UCSD-AML1 (cell line): ENCODE results near the gene ASPM.
"Not testable (repeated sequence)": the region's sequence is repeated elsewhere in the genome, so short reads cannot be mapped to it uniquely, and the experiment has no call there.

Experiments
- DNase-seq: peaks from one replicate; lab custom pipeline; 2025; ENCODE audit not compliant: unreplicated experiment; lab: John Stamatoyannopoulos, UW

The ASPM gene

DNA sequence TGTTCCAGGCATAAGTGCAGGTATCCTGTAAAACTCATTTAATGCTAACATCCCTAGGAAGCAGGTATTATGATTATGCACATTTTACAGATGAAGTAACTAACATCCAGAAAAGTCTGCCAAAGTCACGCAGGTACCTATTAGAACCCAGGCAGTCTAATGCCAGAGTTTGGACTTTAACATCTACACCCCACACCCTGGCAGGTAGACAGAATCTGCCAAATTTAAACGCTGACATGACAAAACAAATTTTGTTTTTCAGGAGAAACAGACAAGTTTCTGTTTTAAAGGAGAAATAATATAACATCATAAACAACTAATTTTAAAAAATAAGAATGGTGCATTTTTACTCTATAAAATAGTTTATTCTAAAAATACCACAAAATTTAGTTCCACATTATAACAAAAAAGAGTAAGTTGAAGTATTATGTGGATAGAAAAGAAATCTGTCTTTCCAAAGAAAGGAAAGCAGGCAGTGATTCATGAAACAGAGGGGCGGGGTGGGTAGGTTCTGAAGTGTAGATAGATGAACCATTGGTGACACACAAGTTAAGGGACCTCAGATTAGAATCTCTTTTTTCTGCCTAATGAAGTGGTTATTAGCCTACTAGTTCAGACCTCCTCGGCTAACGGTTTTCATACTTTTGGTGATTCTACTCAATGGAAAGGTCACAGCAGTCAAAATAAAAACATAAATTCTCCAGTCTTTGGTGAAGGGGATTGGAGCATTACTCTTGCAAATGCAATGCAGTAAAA is 1.7 kb downstream of the ASPM start:
- no peak for DNase-seq

DNA sequence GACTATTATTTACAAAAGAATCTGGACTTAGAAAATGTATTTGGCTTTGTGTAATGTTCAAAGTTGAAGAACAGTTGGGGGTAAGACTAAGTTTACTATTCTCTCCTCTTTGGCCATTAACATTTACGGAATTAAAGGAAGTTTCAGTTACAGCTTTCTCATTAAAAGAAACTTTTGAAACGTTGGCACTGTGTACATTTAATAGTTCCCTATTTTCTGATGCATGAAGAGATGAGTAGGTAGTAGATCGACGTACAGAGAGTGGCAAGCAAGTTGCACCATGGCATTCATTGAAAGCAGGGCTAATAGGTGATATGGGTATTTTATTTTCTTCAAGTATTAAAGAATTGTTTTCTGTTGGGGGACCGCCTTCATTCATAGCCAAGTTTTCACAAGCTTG is 3.2 kb downstream of the ASPM start:
- DNase-seq: no peak

DNA sequence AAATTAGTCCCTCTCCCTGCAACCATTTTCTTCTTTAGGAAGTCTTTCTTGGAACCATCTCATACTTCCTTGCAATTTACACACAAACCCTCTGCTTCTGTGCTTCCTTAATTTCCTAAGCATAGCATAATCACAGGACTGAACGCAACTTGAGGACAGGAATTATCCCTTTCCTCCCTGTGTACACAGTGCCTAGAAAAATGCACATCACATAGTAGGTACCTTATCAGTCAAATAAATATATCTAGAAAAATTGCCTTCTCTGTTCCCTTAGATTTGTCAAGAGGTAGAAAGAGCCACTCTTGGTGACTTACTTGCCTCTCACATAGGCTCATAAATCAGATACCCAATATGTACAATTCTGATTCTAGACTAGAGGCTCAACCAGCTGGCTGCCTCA is 4.9 kb downstream of the ASPM start:
- no peak for DNase-seq

DNA sequence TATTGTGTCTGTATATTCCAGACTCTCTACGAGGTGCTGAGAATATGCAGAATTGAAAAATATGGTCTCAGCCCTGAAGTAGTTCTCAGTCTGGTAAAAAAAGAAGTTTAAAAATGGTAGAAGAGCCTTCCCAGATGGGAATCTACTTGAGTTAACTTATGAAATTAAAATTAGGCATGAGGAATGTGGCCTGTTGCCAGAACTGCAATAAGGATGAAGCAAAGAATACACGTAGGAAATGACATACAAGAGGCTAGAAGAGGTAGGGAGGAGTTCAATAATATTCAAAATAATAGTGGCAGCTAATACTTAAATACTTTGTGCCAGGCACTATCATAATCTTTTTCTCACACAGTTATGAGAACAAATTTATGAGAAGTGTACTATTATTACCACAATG is 6.3 kb downstream of the ASPM start:
- DNase-seq: no peak

DNA sequence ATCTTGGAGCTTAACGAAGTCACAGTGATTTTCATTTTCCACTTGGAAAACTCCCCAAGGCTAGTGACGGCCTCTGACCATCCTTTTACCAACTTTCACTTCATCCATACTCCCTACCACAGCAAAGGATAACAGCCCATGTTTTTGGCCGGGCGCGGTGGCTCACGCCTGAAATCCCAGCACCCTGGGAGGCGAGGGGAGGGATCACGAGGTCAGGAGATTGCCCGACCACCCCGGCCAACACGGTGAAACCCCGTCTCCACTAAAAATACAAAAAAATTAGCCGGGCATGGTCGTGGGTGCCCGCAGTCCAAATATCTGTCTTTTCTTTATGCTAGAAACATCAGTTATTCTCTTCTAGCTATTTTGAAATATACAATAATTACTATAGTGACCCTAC is 7.3 kb downstream of the ASPM start:
- no peak for DNase-seq

DNA sequence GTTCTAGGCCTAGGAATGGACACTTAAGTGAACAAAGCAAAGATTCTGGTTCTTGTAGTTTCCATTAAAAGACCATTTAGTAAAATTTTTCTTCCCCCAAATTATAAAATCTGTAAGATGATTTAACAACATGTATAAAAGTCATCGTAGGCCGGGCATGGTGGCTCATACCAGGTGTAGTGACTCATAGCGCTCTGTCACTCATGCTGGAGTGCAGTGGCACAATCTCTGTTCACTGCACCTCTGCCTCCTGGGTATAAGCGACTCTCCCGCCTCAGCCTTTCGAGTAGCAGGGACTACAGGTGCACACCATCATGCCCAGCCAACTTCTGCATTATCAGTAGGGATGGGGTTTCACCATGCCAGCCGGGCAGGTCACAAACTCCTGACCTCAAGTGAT is 9.1 kb downstream of the ASPM start:
- peak; percentile 3 for DNase-seq

DNA sequence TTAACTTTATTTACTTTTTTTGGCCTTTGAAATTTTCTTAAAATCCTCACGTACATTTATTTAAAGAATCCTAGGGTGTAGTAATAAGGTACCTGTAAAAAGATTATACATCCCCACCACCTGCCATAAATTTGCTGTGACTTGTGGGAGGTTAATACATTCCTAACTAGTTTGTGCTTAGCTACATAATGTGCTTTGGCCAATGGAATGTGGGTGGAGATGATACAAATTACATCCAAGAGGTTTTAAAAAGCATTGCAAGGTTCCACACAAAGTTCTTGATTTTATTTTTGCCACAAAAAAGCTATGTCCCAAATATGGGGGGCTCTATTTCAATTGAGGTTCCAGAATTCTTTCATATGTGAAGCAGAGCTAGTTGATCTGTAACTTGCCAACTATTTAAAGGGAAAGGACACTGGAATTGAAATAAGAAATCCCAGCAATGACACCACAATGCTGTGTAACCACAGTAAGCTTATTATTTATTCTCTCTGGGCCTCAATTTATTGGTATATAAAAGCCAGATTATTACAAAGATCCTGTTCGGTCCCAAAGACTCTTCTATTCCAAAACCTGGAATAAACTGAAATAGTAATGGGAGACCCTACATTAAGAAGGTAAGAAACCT is 15.7 kb downstream of the ASPM start:
- DNase-seq: no peak

DNA sequence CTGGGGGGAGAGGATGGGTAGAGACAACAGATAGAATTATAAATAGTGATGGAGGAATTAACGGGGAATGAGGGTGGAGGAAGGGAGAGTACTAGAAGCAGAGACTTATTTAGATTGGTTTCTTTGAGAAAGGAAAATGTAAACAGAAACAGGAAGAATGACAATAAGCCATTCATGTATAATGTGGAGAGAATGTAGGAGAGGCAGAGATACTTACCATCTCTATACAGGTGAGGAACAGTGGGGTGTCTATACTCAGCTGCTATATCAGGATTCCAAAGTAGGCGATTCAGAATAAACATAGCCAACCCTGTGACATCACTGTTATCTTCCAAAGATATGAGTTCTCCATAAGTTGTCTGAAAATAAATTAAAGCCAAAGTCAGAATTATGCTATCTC is 16.8 kb downstream of the ASPM start:
- no peak for DNase-seq

DNA sequence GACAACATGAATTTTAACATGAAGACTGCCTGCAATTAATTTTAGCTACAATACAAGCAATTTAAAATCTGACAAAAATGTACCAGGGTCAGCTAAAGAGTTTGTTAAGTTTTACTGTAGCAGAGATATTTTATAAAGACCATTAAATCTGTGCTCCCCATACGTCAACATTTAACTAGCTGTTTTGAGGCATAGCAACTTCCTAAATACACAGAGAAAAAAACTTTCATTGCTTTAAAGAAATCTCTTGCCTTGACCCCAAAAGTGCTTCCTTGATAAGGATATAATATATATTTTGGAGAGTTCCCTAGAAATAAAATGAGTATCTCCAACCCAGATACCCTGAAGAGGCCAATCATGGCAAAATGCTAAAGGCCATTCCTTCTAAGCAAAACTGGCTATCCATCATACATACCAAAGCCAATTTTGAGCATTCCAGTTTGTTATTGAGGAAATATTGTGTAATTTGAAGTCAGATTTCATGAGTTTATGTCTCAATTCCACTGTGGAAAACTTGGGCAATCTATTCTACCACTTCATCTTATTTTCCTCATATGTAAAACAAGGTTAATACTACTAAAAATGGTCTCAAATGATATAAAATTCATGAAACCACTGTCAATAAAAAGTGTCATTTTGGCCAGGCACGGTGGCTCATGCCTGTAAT is 19.1 kb downstream of the ASPM start:
- no peak for DNase-seq

DNA sequence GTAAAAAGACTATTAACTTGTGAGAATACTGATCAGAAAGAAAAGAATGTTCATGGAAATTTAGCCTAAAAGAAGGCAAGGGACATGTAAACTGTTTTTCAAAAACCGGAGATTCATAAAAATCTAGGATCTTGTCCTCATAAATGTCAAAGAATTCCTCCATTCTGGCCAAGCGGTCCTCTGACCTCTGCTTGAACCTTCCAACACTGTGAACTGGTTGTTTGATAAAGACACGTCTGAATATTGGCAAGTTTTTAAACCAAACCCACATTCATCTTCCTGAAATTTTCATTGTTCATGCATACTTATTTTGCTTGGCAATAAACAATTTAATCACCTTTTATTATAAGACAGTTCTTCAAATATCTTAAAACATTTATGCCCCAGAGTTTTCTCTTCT is 19.8 kb downstream of the ASPM start:
- DNase-seq: no peak

DNA sequence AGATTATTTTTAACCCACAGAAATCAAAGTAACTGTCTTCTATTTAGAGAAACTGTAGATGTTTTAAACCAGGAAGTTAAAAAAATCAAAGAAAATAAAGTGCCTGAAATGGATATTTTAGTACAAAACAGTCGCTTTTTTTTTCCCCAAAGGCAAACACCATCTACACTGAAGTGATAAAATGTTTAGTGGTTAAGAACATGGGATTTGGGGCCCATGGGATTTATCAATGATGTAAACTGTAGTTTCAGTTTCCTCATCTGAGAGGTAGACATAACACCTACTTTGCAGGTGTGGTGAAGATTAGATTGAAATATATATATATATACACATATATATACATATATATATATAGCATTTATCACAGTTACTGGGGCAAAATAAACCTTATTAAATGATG is 22.1 kb downstream of the ASPM start:
- DNase-seq: no peak

DNA sequence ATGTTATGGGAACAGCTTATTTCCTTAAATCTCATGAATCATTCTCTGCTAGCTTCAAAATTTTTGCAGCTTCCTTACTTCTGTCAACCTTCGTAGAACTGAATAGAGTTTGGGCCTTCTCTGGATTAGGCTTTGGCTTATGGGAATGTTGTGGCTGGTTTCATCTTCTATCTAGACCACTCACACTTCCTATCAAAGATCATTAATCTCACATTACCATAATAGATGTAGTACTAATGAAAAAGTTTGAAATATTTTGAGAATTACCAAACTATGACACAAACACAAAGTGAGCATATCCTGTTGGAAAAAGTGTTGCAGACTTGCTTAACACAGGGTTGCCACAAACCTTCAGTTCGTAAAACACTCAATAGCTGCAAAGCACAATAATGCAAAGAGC is 30.3 kb downstream of the ASPM start:
- no peak for DNase-seq

DNA sequence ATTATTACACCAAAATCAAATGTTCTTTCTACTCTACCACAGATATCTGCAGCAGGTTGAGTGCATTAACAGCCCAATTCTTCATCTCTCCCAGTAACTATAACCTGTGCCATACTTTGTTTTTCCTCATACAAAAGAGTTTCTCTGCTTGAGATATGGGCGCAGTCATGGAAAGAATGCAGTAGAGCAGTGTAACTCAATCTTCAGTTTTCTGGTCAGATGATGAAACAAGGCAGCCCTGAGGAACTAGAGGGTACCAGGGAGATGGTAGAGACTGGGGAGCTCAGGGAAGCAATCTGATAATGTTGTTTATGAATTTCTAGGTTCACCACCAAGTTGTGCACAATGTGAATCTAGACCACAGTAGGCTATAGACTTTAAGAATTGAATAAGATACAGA is 39.6 kb downstream of the ASPM start:
- no peak for DNase-seq

DNA sequence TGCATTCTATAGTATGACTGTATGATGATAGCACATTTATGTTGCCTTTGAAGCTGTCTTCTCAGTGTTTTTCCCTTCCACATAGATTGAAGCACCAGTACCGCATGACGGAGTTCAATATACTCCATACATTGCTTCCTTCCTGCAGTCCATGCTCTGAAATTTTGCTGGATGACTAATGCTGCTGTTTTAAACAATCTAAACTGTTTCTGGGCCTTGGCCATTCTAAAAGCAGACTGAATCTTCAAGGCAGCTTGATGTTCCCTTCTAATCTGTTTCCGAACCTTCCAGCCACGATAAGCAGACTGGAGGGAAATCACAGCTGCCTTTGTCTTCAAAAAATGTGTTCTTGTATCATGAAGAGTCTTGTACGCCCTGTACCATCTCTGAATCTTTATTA is 43.2 kb downstream of the ASPM start:
- no peak for DNase-seq

DNA sequence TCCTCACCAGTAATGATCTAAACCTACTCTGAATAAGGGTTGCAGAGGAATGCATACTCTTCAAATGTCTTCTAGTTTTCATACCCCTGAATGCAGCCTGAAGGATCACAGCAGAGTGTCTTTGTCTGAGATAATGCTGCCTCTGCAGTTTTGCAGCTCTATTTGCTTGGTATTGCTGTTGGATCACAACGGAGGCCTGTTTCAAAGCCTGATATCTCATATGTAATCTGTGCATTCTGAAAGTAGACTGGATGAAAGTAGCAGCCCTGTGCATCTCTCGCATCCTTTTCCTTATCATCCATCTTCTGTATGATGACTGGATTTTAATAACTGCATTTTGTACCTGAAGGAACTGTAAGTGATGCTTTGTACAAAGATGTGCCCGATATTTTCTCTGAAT is 44.5 kb downstream of the ASPM start:
- no peak for DNase-seq

DNA sequence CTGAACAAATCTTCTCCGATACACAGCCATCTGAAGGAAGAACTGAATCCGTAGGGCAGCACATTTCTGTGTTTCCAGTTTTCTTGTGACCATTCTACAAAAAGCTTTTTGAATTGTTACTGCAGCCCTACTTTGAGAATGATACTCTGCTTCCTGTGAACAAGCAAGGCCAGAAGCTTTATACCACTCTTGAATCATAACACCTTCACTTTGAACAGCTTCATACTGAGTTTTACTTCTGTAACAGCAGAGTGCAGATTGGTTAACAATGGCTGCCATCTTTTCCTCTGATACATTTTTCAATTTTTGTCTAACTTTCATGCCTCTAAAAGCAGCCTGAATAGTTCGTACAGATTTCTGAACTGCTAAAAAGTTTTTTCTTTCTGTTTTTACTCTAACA is 45.8 kb downstream of the ASPM start:
- DNase-seq: no peak

DNA sequence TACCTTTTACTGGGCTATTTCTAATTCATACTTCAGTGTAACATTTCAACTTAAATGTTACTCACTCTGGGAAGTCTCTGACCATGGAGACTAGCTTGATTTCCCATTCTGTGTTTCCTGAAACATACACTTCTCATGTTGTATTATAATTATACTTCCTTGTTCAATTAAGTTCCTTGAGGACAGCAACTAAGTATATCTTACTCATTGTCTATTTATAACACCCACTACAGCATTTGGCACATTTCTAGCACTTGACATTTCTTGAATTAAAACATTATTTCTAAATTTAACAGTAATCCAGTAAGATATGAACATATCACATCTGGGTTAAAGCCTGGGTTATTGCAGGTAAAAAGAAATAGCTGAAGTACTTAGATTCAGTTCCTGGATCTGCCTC is 47.0 kb downstream of the ASPM start:
- no peak for DNase-seq

DNA sequence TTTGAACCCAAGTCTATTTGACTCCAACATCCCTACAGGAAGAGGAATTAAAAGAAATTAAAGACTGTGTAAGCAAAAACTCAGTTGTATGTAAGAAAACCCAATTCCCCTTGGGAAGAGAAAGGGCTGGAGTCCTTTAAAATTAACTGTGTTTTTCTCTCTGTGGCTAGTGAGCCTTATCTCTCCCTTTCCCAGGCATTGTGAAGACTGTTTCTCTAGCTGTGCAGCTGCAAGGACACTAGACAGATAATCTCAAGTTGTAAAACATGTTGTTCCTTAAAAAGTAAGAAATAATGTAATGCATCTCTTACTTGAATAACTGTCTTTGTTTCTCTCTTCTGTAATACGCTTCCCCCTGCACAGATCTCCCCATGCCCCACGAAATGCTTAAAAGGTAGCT is 49.5 kb downstream of the ASPM start:
- DNase-seq: not testable (repeated sequence)

DNA sequence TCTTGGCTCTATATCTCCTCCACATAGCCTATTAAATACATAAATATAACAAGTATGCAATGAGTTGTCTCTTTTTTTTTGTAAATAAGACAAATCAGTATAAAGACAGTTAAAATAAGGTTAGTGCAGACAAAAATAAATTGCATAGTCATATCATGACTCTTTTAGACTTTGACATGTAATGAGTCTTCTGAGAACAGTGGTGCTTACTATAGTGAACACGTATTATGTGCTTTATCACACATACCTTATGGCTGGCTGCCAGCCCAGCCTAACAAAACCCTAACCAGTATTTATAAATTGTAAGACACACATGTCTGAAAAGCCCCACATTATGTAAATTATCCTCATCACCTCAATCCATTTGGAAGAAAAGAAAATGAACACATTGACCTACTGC is 50.3 kb downstream of the ASPM start:
- DNase-seq: no peak

DNA sequence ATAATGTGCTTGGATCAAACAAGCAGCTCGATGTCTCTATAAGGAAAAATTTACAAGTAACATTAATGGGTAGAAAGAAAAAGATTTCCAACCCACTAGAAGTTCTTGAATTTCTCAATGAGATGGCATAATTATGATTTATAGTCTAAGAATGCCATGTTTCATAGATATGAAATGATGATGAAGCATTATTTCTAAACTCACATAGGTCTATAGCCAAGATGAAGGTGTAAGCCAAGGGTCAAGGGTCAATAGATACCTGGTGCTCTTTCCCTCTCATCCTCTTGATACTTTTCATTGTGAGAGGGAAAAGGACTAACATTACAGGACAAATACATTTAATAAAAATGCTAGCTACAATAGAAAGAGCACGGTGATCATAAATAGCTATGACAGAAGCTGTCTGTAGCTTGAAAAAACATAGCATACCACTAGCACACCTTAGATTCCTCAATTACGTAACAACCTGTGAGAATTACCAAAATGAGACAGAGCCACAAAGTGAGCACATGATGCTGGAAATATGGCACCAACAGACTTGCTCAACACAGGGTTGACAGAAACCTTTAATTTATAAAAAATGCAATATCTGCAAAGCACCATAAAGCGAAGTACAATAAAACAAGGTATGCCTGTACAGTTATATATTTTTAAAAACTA is 53.1 kb downstream of the ASPM start:
- no peak for DNase-seq

DNA sequence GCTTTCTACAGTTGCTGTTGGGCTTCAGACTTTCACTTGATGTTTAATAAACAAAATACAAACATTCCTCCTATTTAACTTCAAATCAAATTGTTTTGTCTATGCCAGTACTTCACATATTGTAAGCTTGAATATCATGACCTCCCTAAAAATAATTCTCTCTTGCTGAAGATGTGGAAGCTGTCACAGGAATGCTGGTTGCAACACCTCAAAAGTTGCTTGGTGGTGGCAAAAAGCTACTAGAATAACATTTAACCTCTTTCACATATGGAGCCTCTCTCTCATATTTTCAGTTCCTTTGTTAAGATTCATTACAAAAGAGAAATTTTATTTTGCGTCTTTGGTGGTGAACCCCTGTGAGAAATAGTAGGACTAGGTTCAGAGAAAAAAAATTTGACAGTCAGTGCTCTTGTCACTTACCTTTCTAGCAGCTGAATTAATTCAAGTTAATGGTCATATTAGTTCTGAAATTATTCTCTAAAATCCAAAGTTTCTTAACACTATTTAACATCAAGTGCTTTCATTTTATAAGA is 53.9 kb downstream of the ASPM start:
- DNase-seq: no peak

DNA sequence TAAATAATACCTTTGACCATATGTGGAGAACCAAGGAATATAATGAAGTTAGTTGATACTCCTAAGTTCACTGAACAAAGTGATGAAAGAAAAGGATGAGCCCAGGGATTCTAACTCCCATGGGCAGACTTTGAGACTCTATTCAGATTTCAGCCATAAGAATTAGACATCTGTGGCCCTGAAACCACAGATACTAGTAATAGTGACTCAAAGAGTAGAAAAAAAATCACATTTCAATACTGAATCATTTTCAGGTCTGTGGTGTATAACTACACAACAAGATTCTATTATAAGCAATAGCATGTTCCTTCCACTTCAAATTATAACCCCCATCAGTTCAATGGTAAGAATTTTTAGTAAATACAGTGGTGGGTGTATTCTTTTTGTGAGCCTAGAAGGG is 63.0 kb downstream of the ASPM start:
- no peak for DNase-seq
